Activated naive CD8-positive, alpha-beta T cell treated with anti-CD3 and anti-CD28 coated beads for 36 hours (primary cell): ENCODE measurements around the gene TMEM271. TPM values are rescaled to one million over a fixed set of nuclear protein-coding genes. Genes with fewer than 3 reads are reported as not detected.

Source experiments
- DNase-seq: peaks from one replicate; pipeline ENCODE4 v3.0.0; 2021
- H3K27ac Mint-ChIP-seq: one replicate; pipeline ENCODE4 v1.8.0; 2022; ENCODE audit warnings: mild to moderate bottlenecking, moderate library complexity, mixed read lengths
- H3K27me3 Mint-ChIP-seq: one replicate; pipeline ENCODE4 v1.8.0; 2022; ENCODE audit warnings: mild to moderate bottlenecking, mixed read lengths
- H3K36me3 Mint-ChIP-seq: one replicate; pipeline ENCODE4 v1.8.0; 2021; ENCODE audit warnings: mild to moderate bottlenecking, mixed read lengths
- H3K4me1 Mint-ChIP-seq: one replicate; pipeline ENCODE4 v1.8.0; 2021; ENCODE audit warnings: mixed read lengths
- H3K4me3 Mint-ChIP-seq: one replicate; pipeline ENCODE4 v1.8.0; 2022; ENCODE audit warnings: mild to moderate bottlenecking, moderate library complexity, mixed read lengths
- H3K9me3 Mint-ChIP-seq: one replicate; pipeline ENCODE4 v1.8.0; 2022; ENCODE audit warnings: mixed read lengths
- total RNA-seq, 2 experiments: library from RNA; stranded (reverse); gene quantifications; one replicate each; pipeline ENCODE4 v1.2.3, GENCODE V29; 2021

Gene TMEM271
- total RNA-seq, 2 experiments from 2014 or later: not detected

DNA sequence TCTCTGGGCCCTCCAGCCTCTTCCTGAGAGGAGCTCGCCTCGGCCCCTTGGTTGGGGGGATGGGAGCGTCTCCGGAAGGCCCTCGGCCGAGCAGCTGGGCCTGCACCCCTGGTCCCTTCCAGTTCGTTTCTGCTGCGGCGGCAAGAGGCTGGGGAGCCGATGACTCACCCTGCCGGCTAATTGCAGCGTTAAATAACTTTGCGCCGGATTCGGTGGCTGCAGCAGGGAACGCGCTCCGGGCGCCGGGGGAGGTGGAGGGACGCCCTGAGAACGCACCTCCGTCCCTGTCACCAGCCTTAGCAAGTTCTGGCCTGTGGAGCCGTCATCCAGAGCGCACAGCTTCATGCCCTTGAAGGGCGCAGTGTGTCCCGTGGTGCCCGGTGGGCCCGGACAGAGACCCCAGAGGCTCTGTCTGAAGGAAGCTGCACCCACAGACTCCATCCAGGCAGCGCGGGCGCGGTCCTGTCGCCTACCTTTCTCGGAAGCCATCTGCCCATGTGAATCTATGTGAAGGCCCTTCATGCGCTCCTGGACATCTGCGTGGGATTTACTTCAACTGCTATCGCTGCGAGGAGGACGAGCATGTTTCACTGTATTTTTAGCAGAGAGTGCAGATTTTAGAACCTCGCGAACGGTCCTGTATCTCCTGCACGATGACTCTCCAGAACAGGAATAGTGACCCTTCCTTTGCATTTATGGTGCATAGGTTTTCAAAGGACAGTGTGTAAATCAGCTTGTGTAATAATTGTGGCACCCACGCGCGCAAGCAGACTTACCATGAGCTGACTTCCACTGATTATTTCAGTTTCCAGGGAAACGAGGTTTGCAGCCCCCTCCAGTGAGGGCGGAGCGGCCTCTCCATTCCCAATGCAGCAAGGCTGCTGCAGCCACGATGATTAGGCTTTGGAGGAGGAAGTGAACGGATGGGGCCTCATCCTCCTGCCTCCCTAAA is 1.7 kb upstream of the TMEM271 start:
- Mint-ChIP-seq H3K9me3 (peaks cover 5% of the 10 kb centered on the region), H3K27ac (no peak overlapping the region), H3K4me3 (no peak overlapping the region), H3K36me3 (peaks cover 3% of the 10 kb centered on the region), H3K4me1 (peaks cover 7% of the 10 kb centered on the region), H3K27me3 (peaks cover 78% of the 10 kb centered on the region)
- DNase-seq: peak; percentile 43

GRCh38 chr4:576991-577498 is 950 bp upstream of the TMEM271 start:
- DNase-seq: no peak
- peak overlapping the region; percentile 57 for H3K4me3 Mint-ChIP-seq
- H3K36me3 Mint-ChIP-seq: peaks cover 3% of the 10 kb centered on the region
- peaks cover 5% of the 10 kb centered on the region for H3K9me3 Mint-ChIP-seq
- H3K27me3 Mint-ChIP-seq: peaks cover 80% of the 10 kb centered on the region
- H3K27ac Mint-ChIP-seq: no peak overlapping the region
- peaks cover 7% of the 10 kb centered on the region for H3K4me1 Mint-ChIP-seq

DNA sequence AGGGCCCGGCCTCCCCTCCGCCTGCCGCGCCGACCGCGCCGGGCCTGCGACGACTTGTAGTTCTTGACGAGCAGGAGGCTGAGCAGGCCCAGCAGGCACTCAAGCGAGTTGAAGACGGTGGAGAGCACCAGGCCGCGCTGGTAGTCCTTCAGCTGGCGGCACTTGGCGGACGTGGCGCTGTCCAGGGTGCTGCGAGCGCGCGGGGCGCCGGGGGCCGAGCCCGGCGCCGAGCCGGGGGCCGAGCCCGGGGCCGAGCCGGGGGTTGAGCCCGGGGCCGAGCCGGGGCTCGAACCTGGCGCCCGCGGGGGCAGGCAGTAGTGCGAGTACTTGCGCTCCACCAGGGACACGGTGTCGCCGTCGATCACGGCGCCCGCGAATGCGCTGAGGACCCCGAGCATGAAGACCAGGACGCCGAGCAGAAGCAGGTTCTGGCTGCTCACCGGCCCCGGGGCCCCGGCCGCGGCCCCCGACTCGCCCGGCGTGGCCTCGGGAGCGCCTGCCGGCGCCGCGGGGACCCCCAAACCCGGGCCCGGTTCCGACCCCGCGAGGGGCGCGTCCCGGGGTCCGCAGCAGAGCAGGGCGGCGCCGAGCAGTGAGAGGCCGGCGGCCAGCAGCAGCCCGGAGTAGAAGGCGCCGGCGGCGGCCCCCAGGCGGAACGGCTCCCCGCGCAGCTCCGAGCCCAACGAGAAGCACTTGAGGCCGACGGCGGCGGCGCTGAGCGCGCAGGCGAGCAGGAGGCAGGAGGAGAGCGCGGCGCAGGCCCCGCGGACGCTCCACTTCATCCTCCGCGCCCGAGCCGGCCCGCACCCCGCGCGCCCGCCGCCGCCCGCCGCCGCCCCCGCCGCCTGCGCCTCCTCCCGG is 584 bp downstream of the TMEM271 start:
- Mint-ChIP-seq H3K27ac (no peak overlapping the region), H3K27me3 (peaks cover 80% of the 10 kb centered on the region), H3K9me3 (no peaks in the 10 kb centered on the region), H3K36me3 (no peaks in the 10 kb centered on the region), H3K4me1 (peaks cover 7% of the 10 kb centered on the region), H3K4me3 (no peak overlapping the region)
- DNase-seq: no peak

GRCh38 chr4:574346-575161 is 1.5 kb downstream of the TMEM271 start:
- no peak for DNase-seq
- H3K36me3 Mint-ChIP-seq: no peaks in the 10 kb centered on the region
- peaks cover 78% of the 10 kb centered on the region for H3K27me3 Mint-ChIP-seq
- no peak overlapping the region for H3K4me3 Mint-ChIP-seq
- H3K9me3 Mint-ChIP-seq: no peaks in the 10 kb centered on the region
- no peak overlapping the region for H3K27ac Mint-ChIP-seq
- H3K4me1 Mint-ChIP-seq: peaks cover 7% of the 10 kb centered on the region

DNA sequence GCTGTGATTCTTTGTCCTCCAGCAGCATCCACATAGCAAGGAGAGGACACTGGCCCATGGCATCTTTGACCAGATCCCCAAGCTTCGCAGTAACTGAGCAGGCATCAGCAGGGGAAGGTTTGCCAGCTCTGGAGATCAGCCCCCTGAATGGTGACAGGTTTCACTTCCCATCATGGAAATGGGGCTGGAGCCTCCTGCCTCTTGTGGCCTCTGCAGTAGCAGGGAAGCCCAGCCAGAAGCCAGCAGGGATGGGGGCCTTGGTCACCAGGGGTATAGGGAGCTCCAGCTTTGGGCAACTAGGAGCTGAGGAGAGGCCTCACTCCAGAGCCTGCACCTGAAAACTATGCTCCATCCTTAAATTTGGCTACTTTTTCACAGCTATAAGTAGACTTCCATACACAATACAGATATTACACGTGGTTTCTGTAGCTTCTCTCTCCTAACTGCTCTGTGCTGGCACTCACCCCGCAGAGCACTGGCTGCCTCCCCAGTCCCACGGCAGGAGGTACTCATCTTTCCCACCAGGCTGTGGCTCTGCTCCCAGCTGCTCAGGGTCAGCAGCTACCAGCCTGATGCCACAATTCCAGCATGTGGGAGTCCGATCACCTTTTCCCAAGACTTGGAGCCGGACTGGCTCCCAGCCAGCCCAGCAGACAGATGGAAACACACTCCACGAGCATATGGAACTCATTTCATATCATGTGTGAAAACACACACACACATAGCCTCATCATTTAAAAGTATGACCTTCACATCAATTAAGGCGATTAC is 2.8 kb downstream of the TMEM271 start:
- no peaks in the 10 kb centered on the region for H3K36me3 Mint-ChIP-seq
- no peak overlapping the region for H3K4me3 Mint-ChIP-seq
- no peak overlapping the region for H3K27ac Mint-ChIP-seq
- H3K4me1 Mint-ChIP-seq: peaks cover 7% of the 10 kb centered on the region
- no peaks in the 10 kb centered on the region for H3K9me3 Mint-ChIP-seq
- no peak for DNase-seq
- peaks cover 74% of the 10 kb centered on the region for H3K27me3 Mint-ChIP-seq

DNA sequence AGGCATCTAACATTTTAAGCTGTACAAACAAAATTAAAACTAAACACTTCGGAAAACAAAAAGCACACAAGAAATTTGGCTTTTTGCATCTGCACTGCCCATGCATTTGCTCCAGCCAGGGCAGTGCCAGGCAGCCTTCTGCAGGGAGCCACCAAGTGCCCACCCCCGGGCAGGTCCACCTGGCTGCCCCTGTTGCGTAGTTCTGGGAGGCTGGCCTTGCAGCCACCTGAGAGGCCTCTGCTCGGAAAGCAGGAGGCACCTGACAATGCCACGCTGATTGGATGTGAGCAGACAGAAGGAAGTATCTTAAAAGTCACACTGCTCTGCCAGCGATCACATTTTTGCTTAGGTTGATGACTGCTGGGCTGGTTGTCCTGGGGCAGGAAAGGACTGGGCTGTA is 3.5 kb downstream of the TMEM271 start:
- H3K27ac Mint-ChIP-seq: no peak overlapping the region
- no peaks in the 10 kb centered on the region for H3K36me3 Mint-ChIP-seq

GRCh38 chr4:571838-572572 is 4.1 kb downstream of the TMEM271 start:
- Mint-ChIP-seq H3K36me3 (no peaks in the 10 kb centered on the region), H3K27ac (no peak overlapping the region), H3K4me1 (peaks cover 2% of the 10 kb centered on the region), H3K9me3 (no peaks in the 10 kb centered on the region), H3K4me3 (no peak overlapping the region), H3K27me3 (peaks cover 64% of the 10 kb centered on the region)
- DNase-seq: no peak

More for the DNA sequence above, 3.5 kb downstream of the TMEM271 start:
- Mint-ChIP-seq H3K4me3 (no peak overlapping the region), H3K4me1 (peaks cover 4% of the 10 kb centered on the region), H3K9me3 (no peaks in the 10 kb centered on the region), H3K27me3 (peaks cover 68% of the 10 kb centered on the region)
- no peak for DNase-seq

DNA sequence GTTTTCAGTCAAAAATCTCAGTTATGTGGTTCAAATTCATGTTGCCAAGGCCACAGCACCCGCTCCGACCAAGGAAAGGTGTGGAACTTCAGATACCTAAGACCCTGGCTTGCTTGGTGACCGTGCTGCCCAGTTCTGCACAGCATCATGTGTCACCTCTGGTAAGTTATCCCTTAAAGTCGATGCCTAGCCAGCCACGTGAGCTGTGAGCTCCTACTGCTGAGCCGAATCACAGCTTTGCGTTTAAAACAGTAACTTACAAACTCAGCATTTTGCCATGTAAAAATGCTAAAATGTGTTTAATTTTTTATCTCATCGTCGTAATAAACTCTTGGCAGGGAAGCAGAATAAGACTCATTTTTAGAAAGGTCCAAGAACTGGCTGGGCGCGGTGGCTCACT is 5.3 kb downstream of the TMEM271 start:
- Mint-ChIP-seq H3K27ac (no peak overlapping the region), H3K4me3 (no peak overlapping the region), H3K27me3 (peaks cover 60% of the 10 kb centered on the region), H3K4me1 (no peaks in the 10 kb centered on the region), H3K36me3 (no peaks in the 10 kb centered on the region), H3K9me3 (no peaks in the 10 kb centered on the region)
- no peak for DNase-seq

DNA sequence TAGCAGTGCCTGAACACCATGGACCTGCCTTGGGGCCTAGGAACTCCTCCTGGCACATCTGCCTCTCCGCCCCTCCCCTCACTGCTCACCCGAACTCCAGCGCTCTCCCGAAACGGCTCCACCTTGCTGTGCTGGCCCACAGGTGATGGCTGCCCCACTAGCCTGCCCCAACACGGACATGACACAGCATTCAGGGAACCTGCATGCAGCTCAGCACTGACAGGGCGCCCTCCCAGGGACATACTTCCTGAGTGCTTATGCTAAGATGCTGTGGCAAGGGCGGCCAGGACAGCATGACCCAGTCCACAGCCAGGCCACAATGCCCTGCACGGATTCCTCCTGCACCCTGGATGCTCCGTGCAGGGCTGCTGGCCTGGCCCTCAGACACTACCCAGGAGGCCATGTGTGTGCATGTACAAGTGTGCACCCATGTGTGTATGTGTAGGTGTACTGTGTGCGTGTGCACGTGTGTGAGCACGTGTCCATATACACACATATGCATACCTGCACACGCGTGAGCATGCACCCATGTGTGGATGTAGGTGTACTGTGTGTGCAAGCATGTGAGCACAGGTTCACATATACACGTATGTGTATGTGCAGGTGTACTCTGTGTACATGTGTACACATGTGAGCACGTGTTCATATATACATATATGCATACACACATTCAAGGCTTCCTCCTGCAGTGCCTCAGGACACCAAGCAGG is 6.0 kb downstream of the TMEM271 start:
- Mint-ChIP-seq H3K27ac (no peak overlapping the region), H3K36me3 (no peaks in the 10 kb centered on the region), H3K4me3 (no peak overlapping the region), H3K27me3 (peaks cover 57% of the 10 kb centered on the region), H3K9me3 (peaks cover 2% of the 10 kb centered on the region), H3K4me1 (no peaks in the 10 kb centered on the region)
- no peak for DNase-seq

DNA sequence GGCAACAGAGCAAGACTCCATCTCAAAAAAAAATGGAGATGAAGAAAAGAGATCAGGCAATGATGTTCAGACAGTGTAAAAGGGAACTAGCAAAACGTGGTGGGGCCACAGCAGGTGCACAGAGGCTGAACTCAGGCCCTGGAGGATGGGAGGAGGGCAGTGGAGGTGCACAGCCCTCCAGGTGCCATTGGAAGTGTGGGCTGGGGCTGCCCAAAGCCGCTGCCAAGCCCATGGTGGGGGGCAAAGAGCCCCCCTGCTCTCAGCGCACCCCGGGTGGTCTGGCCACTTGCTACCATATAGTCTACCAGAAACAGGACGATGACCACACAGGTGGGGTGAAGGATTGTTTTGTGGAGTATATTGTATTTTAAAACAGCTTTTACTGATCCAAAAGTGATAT is 7.1 kb downstream of the TMEM271 start:
- H3K27me3 Mint-ChIP-seq: peaks cover 50% of the 10 kb centered on the region
- no peak for DNase-seq
- H3K9me3 Mint-ChIP-seq: peaks cover 7% of the 10 kb centered on the region
- no peaks in the 10 kb centered on the region for H3K4me1 Mint-ChIP-seq
- no peaks in the 10 kb centered on the region for H3K36me3 Mint-ChIP-seq
- no peak overlapping the region for H3K27ac Mint-ChIP-seq
- H3K4me3 Mint-ChIP-seq: no peak overlapping the region

GRCh38 chr4:568351-568652 is 7.8 kb downstream of the TMEM271 start:
- H3K9me3 Mint-ChIP-seq: peaks cover 11% of the 10 kb centered on the region
- no peak overlapping the region for H3K4me3 Mint-ChIP-seq
- DNase-seq: no peak
- H3K27ac Mint-ChIP-seq: no peak overlapping the region
- no peaks in the 10 kb centered on the region for H3K4me1 Mint-ChIP-seq
- H3K27me3 Mint-ChIP-seq: peaks cover 44% of the 10 kb centered on the region
- no peaks in the 10 kb centered on the region for H3K36me3 Mint-ChIP-seq

DNA sequence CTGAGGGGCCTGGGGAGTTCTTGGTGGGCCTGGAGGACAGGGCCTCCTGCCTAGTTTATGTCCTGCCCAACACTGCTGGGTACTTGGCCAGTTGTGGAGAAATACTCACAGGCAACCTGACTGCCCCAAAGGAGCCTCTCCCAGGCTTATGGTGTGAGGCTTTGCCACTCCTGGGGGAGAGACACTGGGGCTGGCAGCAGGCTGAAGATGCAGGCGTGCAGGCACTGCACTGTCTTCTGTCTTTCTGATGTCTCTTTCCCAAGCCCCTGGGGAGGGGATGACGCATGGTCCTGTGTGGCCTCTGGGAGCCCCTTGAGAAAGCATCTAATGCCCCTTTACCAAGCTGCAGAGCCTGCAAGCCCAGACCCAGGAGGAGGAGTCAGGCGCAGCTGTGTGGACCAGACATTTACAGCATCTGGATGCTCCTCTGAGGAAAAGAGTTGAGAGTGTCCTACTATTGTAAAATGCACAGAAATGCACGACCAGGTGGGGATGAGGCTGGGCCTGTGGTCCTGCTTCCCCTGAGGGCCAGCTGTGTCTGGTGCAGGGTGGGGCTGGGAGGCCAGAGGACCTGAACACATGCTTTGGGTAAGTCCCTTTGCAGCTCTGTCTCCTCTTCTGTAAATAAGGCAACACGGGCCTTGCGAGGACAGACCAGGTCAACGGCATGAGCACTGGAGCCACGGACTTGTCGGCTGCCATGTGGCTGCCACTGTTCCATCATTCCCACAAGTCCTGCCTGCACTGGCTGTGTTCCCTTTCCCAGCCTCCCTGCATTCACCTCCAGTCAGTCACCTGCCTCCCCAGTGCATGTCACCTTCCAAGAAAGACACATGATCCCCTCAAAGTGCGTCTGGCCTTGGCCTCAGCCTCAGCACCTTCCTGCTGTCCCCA is 8.4 kb downstream of the TMEM271 start:
- no peak overlapping the region for H3K4me3 Mint-ChIP-seq
- H3K4me1 Mint-ChIP-seq: no peaks in the 10 kb centered on the region
- no peak overlapping the region for H3K27ac Mint-ChIP-seq
- H3K9me3 Mint-ChIP-seq: peaks cover 15% of the 10 kb centered on the region
- H3K27me3 Mint-ChIP-seq: peaks cover 38% of the 10 kb centered on the region
- H3K36me3 Mint-ChIP-seq: no peaks in the 10 kb centered on the region
- no peak for DNase-seq
